Neural progenitor cell (in vitro differentiated cells): ENCODE results near the gene CAMK2A. TPM values are rescaled to one million over a fixed set of nuclear protein-coding genes. Genes with fewer than 3 reads are reported as not detected.

ENCODE experiments used
- DNase-seq: peaks from one replicate; pipeline ENCODE4 v3.0.0-alpha.2; 2016; ENCODE audit warnings: low spot score
- H2AFZ ChIP-seq: fragments of 200-600 bp; sonication (generic); replicated peaks from 2 replicates; pipeline ENCODE4 v1.6.1; 2016; ENCODE audit warnings: antibody characterized with exemption
- H3F3A ChIP-seq: fragments of 200-600 bp; sonication (generic); 2 replicates; pipeline ENCODE4 v1.6.1; 2016; ENCODE audit warnings: antibody characterized with exemption, low read depth
- H3K27ac ChIP-seq: fragments of 200-600 bp; sonication (generic); 2 replicates; pipeline ENCODE4 v1.5.1; 2016; ENCODE audit warnings: mild to moderate bottlenecking
- H3K27me3 ChIP-seq: fragments of 200-600 bp; sonication (generic); 2 replicates; pipeline ENCODE4 v1.6.1; 2016; ENCODE audit warnings: mild to moderate bottlenecking, moderate library complexity
- H3K36me3 ChIP-seq: fragments of 200-600 bp; sonication (generic); 2 replicates; pipeline ENCODE4 v1.5.1; 2016
- H3K4me1 ChIP-seq: fragments of 200-600 bp; sonication (generic); 2 replicates; pipeline ENCODE4 v1.6.1; 2016; ENCODE audit warnings: mixed run types
- H3K4me2 ChIP-seq: fragments of 200-600 bp; sonication (generic); 2 replicates; pipeline ENCODE4 v1.6.1; 2016
- H3K4me3 ChIP-seq: fragments of 200-600 bp; sonication (generic); 2 replicates; pipeline ENCODE4 v1.5.1; 2016
- H3K79me2 ChIP-seq: fragments of 200-600 bp; sonication (generic); 2 replicates; pipeline ENCODE4 v1.6.1; 2016; ENCODE audit warnings: low read depth
- H3K9ac ChIP-seq: fragments of 200-600 bp; sonication (generic); 2 replicates; pipeline ENCODE4 v1.6.1; 2016
- H3K9me3 ChIP-seq: fragments of 200-600 bp; sonication (generic); 2 replicates; pipeline ENCODE4 v1.5.1; 2016; ENCODE audit warnings: low read depth
- H4K20me1 ChIP-seq: fragments of 200-600 bp; sonication (generic); 2 replicates; pipeline ENCODE4 v1.6.1; 2016; ENCODE audit warnings: low read depth
- H3K27ac Mint-ChIP-seq: 3 replicates; pipeline ENCODE4 v1.8.0; 2021; ENCODE audit warnings: mixed read lengths
- H3K27me3 Mint-ChIP-seq: 2 replicates; pipeline ENCODE4 v1.8.0; 2022; ENCODE audit warnings: low read depth, mild to moderate bottlenecking, inconsistent platforms, moderate library complexity, mixed read lengths; ENCODE audit not compliant: insufficient read depth
- H3K36me3 Mint-ChIP-seq: 3 replicates; pipeline ENCODE4 v1.8.0; 2021; ENCODE audit warnings: mixed read lengths
- H3K4me1 Mint-ChIP-seq: 3 replicates; pipeline ENCODE4 v1.8.0; 2021; ENCODE audit warnings: mixed read lengths
- H3K4me3 Mint-ChIP-seq: 3 replicates; pipeline ENCODE4 v1.8.0; 2021; ENCODE audit warnings: mild to moderate bottlenecking, moderate library complexity, mixed read lengths
- H3K9me3 Mint-ChIP-seq: 3 replicates; pipeline ENCODE4 v1.8.0; 2020; ENCODE audit warnings: mixed read lengths
- CTCF ChIP-seq: fragments of 200-600 bp; sonication (generic); IDR thresholded peaks from 2 replicates; pipeline ENCODE4 v1.5.1; 2017; ENCODE audit warnings: antibody characterized with exemption, mild to moderate bottlenecking
- EZH2 ChIP-seq: fragments of 200-600 bp; sonication (generic); IDR thresholded peaks from 2 replicates; pipeline ENCODE4 v1.6.1; 2017; ENCODE audit warnings: antibody characterized with exemption, mild to moderate bottlenecking, moderate library complexity
- EZH2phosphoT487 ChIP-seq: fragments of 200-600 bp; sonication (generic); IDR thresholded peaks from 2 replicates; pipeline ENCODE4 v1.6.1; 2017; ENCODE audit warnings: antibody characterized with exemption
- total RNA-seq: library from RNA; depleted of rRNA; stranded (reverse); fragments of >200 nt; gene quantifications from 2 replicates; pipeline ENCODE4 v1.2.3, GENCODE V29; 2015; ENCODE audit warnings: low replicate concordance

Gene CAMK2A
- total RNA-seq, 1 donor from 2014 or later: 0.09 TPM

DNA sequence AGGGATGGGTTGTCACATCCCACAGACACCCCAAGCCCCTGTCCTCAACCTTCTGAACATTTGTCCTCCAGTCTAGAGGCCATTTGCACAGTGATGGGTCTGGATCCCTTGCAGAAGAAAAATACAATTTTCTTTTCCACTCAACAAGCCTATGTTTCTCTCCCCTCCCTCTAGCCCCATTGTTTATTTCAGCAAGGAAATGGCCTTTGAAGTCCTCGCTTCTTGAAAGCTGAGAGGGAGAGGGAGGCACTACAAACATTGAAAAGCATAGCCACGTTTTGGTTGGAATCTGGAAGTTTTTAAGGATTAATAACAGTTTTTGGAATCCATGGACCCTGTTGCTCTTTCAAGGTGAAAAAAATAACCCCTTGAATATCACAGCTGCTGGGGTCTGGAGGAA lies 37.1 kb upstream of the CAMK2A start:
- DNase-seq: no peak
- Histone ChIP-seq H3K4me3 (no peak overlapping the region), H3K27ac (no peak overlapping the region), H3F3A (no peaks in the 10 kb centered on the region), H4K20me1 (no peaks in the 10 kb centered on the region), H3K79me2 (no peaks in the 10 kb centered on the region), H3K9me3 (no peaks in the 10 kb centered on the region), H3K9ac (no peak overlapping the region), H3K36me3 (no peaks in the 10 kb centered on the region), H2AFZ (peak overlapping the region; percentile 67), H3K4me2 (peak overlapping the region; percentile 65), H3K4me1 (peaks cover 13% of the 10 kb centered on the region), H3K27me3 (no peaks in the 10 kb centered on the region)
- Mint-ChIP-seq H3K9me3 (no peaks in the 10 kb centered on the region), H3K4me3 (no peak overlapping the region), H3K4me1 (peaks cover 33% of the 10 kb centered on the region), H3K27me3 (peaks cover 7% of the 10 kb centered on the region), H3K27ac (no peak overlapping the region), H3K36me3 (no peaks in the 10 kb centered on the region)
- TF ChIP-seq EZH2phosphoT487 (no peak), EZH2 (no peak)

GRCh38 chr5:150325426-150325825 lies 35.9 kb upstream of the CAMK2A start:
- no peaks in the 10 kb centered on the region for H3K36me3 ChIP-seq
- TF ChIP-seq EZH2: no peak
- no peak for TF ChIP-seq EZH2phosphoT487
- TF ChIP-seq CTCF: no peak
- Mint-ChIP-seq H3K4me3 (no peak overlapping the region), H3K4me1 (peaks cover 36% of the 10 kb centered on the region), H3K9me3 (no peaks in the 10 kb centered on the region), H3K27ac (no peak overlapping the region), H3K27me3 (peaks cover 10% of the 10 kb centered on the region), H3K36me3 (no peaks in the 10 kb centered on the region)
- no peak overlapping the region for H2AFZ ChIP-seq
- peaks cover 14% of the 10 kb centered on the region for H3K4me1 ChIP-seq
- no peak overlapping the region for H3K4me3 ChIP-seq
- no peak overlapping the region for H3K27ac ChIP-seq
- no peaks in the 10 kb centered on the region for H3F3A ChIP-seq
- H4K20me1 ChIP-seq: no peaks in the 10 kb centered on the region
- no peak overlapping the region for H3K4me2 ChIP-seq
- no peaks in the 10 kb centered on the region for H3K79me2 ChIP-seq
- H3K9me3 ChIP-seq: no peaks in the 10 kb centered on the region
- H3K27me3 ChIP-seq: no peaks in the 10 kb centered on the region
- DNase-seq: no peak
- no peak overlapping the region for H3K9ac ChIP-seq

DNA sequence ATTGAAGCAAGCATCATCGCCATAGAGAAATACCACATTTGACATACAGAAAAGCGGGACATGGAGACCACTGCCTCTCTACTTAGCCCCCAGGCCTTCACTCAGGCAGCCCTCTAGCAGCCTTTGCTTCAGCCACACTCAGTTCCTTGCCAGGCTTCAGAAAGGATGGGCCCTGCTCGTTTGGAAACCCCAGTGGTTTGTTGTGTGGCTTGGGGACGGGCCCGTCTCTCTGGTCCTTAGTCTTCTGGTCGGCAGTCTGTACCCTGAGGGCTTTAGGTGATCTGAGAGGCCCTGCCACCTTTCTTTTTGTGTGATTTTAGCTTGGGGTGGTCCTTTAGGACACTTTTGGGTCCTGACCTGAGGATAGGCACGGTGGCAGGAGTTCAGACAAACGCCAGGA lies 34.2 kb upstream of the CAMK2A start:
- Histone ChIP-seq H3K4me1 (peaks cover 29% of the 10 kb centered on the region), H4K20me1 (no peaks in the 10 kb centered on the region), H3F3A (peaks cover 3% of the 10 kb centered on the region), H3K79me2 (no peaks in the 10 kb centered on the region), H3K36me3 (no peaks in the 10 kb centered on the region), H2AFZ (no peak overlapping the region), H3K9ac (no peak overlapping the region), H3K27ac (no peak overlapping the region), H3K4me3 (no peak overlapping the region), H3K9me3 (no peaks in the 10 kb centered on the region), H3K27me3 (no peaks in the 10 kb centered on the region), H3K4me2 (no peak overlapping the region)
- H3K36me3 Mint-ChIP-seq: no peaks in the 10 kb centered on the region
- peaks cover 5% of the 10 kb centered on the region for H3K27me3 Mint-ChIP-seq
- no peak overlapping the region for H3K4me3 Mint-ChIP-seq
- TF ChIP-seq CTCF: no peak
- no peak for TF ChIP-seq EZH2phosphoT487
- H3K4me1 Mint-ChIP-seq: peaks cover 38% of the 10 kb centered on the region
- peak overlapping the region; percentile 4 for H3K27ac Mint-ChIP-seq
- DNase-seq: no peak
- H3K9me3 Mint-ChIP-seq: no peaks in the 10 kb centered on the region

DNA sequence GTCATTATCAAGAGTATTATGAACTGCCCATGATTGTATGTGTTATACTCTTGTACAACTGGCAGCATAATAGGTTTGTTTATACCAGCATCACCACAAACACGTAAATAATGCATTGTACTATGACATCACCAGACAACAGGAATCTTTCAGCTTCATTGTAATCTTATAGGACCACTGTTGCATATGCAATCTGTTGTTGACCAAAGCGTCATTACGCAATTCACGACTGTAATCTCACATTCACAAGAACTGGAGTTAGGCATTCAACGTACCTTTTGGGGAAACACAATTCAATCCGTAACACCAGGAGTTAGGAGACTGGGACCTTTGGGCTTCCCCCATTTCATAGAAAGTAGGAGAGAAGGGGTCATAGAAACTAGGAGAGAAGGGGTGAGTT lies 33.5 kb upstream of the CAMK2A start:
- Histone ChIP-seq H3K27me3 (no peaks in the 10 kb centered on the region), H3K79me2 (no peaks in the 10 kb centered on the region), H3K4me3 (no peak overlapping the region), H3K9me3 (no peaks in the 10 kb centered on the region), H3K9ac (no peak overlapping the region), H4K20me1 (no peaks in the 10 kb centered on the region), H3K4me2 (no peak overlapping the region), H2AFZ (no peak overlapping the region), H3F3A (peaks cover 3% of the 10 kb centered on the region), H3K4me1 (peaks cover 36% of the 10 kb centered on the region), H3K27ac (no peak overlapping the region), H3K36me3 (no peaks in the 10 kb centered on the region)
- no peaks in the 10 kb centered on the region for H3K36me3 Mint-ChIP-seq
- TF ChIP-seq EZH2 (no peak), CTCF (no peak), EZH2phosphoT487 (no peak)
- peaks cover 5% of the 10 kb centered on the region for H3K27me3 Mint-ChIP-seq
- H3K9me3 Mint-ChIP-seq: no peaks in the 10 kb centered on the region
- no peak for DNase-seq
- H3K27ac Mint-ChIP-seq: no peak overlapping the region
- H3K4me3 Mint-ChIP-seq: no peak overlapping the region
- H3K4me1 Mint-ChIP-seq: peaks cover 45% of the 10 kb centered on the region
